ENCODE results near the gene CNPY3. TPM values are rescaled to one million over a fixed set of nuclear protein-coding genes. Genes with fewer than 3 reads are reported as not detected.
A peak's percentile ranks its signal among the peaks of the same experiment; 100 is the strongest.

Gene CNPY3
- total and polyA plus RNA-seq, 2 of the 13 experiments (the other 11 are each of a cell fraction or from before 2014, with no cell fraction given) = 42.3 to 60.2 TPM

GRCh38 chr6:42984001-42984923 is 55.0 kb downstream of the CNPY3 start, which contains the start of gene PPP2R5D (continued):
- TF ChIP-seq ATF6 (CRISPR knock-in tag; conservative IDR thresholded peaks at IDR 0.05) (no peak), PLSCR1 (CRISPR knock-in tag; IDR thresholded peaks at IDR 0.05; ENCODE audit: borderline replicate concordance) (no peak), ZNF383 (CRISPR knock-in tag; IDR thresholded peaks at IDR 0.05; ENCODE audit: borderline replicate concordance) (peak; percentile 13; the same call in 1 of the 2 replicates), ZNF296 (CRISPR knock-in tag; conservative IDR thresholded peaks at IDR 0.05) (no peak), AHDC1 (CRISPR knock-in tag; IDR thresholded peaks at IDR 0.05; ENCODE audit: borderline replicate concordance) (no peak), SNAPC2 (CRISPR knock-in tag; IDR thresholded peaks at IDR 0.05) (peak; percentile 94), FOXM1 (CRISPR knock-in tag; IDR thresholded peaks at IDR 0.05) (0 out of 2 replicates have a peak, but pooled peaks have one; percentile 54), NFYB (CRISPR knock-in tag; IDR thresholded peaks at IDR 0.05) (peak; percentile 94), RBFOX2 (IDR thresholded peaks at IDR 0.05; ENCODE audit: low read depth, low read length) (peak; percentile 90), JUN (CRISPR knock-in tag; IDR thresholded peaks at IDR 0.05) (no peak), MXI1 (IDR thresholded peaks at IDR 0.05; ENCODE audit: borderline replicate concordance, low read depth, low read length) (peak; percentile 40; the same call in 1 of the 3 replicates), YEATS2 (CRISPR knock-in tag; IDR thresholded peaks at IDR 0.05; ENCODE audit: borderline replicate concordance) (peak; percentile 62; the same call in 1 of the 2 replicates), ZNF788 (CRISPR knock-in tag; IDR thresholded peaks at IDR 0.05; ENCODE audit: borderline replicate concordance) (peak; percentile 53; the same call in 1 of the 2 replicates), TBX2 (CRISPR knock-in tag; IDR thresholded peaks at IDR 0.05; ENCODE audit: borderline replicate concordance) (peak; percentile 59; the same call in 1 of the 2 replicates), SNAI1 (CRISPR knock-in tag; IDR thresholded peaks at IDR 0.05; ENCODE audit: borderline replicate concordance) (peak; percentile 84; the same call in 1 of the 2 replicates), CBX1 (IDR thresholded peaks at IDR 0.05; ENCODE audit: low read depth) (no peak), ZNF678 (CRISPR knock-in tag; IDR thresholded peaks at IDR 0.05) (0 out of 2 replicates have a peak, but pooled peaks have one; percentile 14), ZNF776 (CRISPR knock-in tag; IDR thresholded peaks at IDR 0.05) (peak; percentile 67), SP140L (CRISPR knock-in tag; IDR thresholded peaks at IDR 0.05; ENCODE audit: borderline replicate concordance) (no peak), ZNF724P (CRISPR knock-in tag; IDR thresholded peaks at IDR 0.05; ENCODE audit: borderline replicate concordance) (peak; percentile 16; the same call in 1 of the 2 replicates), YEATS4 (CRISPR knock-in tag; IDR thresholded peaks at IDR 0.05; ENCODE audit: borderline replicate concordance) (peak; percentile 86)
